Type B pancreatic cell (in vitro differentiated cells): Measurements from ENCODE around the gene COQ2. TPM values are rescaled to one million over a fixed set of nuclear protein-coding genes. Genes with fewer than 3 reads are reported as not detected.
"Not testable (repeated sequence)": the region's sequence is repeated elsewhere in the genome, so short reads cannot be mapped to it uniquely, and the experiment has no call there.

Source experiments
- DNase-seq: peaks from one replicate; pipeline ENCODE4 v3.0.0; 2021; ENCODE audit warnings: mixed read lengths; ENCODE audit not compliant: unreplicated experiment; ENCODE audit errors: extremely low spot score
- H3K27ac Mint-ChIP-seq: 2 replicates; pipeline ENCODE4 v1.8.0; 2021; ENCODE audit warnings: mild to moderate bottlenecking, mixed read lengths
- H3K27me3 Mint-ChIP-seq: 2 replicates; pipeline ENCODE4 v1.8.0; 2021; ENCODE audit warnings: mixed read lengths
- H3K36me3 Mint-ChIP-seq: 2 replicates; pipeline ENCODE4 v1.8.0; 2021; ENCODE audit warnings: mixed read lengths
- H3K4me1 Mint-ChIP-seq: one replicate; pipeline ENCODE4 v1.8.0; 2021; ENCODE audit warnings: mixed read lengths; ENCODE audit not compliant: unreplicated experiment
- H3K4me3 Mint-ChIP-seq: 2 replicates; pipeline ENCODE4 v1.8.0; 2021; ENCODE audit warnings: mild to moderate bottlenecking, mixed read lengths
- H3K9me3 Mint-ChIP-seq: 2 replicates; pipeline ENCODE4 v1.8.0; 2021; ENCODE audit warnings: mixed read lengths
- CTCF ChIP-seq: fragments of 200-600 bp; sonication (generic); conservative IDR thresholded peaks from 2 replicates; pipeline ENCODE4 v1.5.0; 2021; ENCODE audit warnings: antibody characterized with exemption, mild to moderate bottlenecking
- total RNA-seq: library from RNA; stranded (reverse); gene quantifications from 2 replicates; pipeline ENCODE4 v1.2.1, GENCODE V29; 2021; ENCODE audit warnings: low replicate concordance

Gene COQ2
- total RNA-seq, 1 donor from 2014 or later, result 16.5 TPM

GRCh38 chr4:83281307-83281706, 3.3 kb downstream of the COQ2 start:
- Mint-ChIP-seq H3K9me3 (no peaks in the 10 kb centered on the region), H3K4me3 (no peak overlapping the region), H3K27me3 (no peaks in the 10 kb centered on the region), H3K36me3 (peaks cover 4% of the 10 kb centered on the region), H3K27ac (no peak overlapping the region), H3K4me1 (peaks cover 28% of the 10 kb centered on the region)
- TF ChIP-seq CTCF, result no peak
- no peak for DNase-seq

- Mint-ChIP-seq H3K27me3 (no peaks in the 10 kb centered on the region), H3K4me3 (no peak overlapping the region)
Measured at GRCh38 chr4:83276299-83277040, 8.1 kb downstream of the COQ2 start.

GRCh38 chr4:83273926-83274325, 10.7 kb downstream of the COQ2 start:
- not testable (repeated sequence) for DNase-seq, H3K9me3 Mint-ChIP-seq, H3K27me3 Mint-ChIP-seq, H3K4me1 Mint-ChIP-seq, H3K4me3 Mint-ChIP-seq, H3K27ac Mint-ChIP-seq
- peaks cover 18% of the 10 kb centered on the region for H3K36me3 Mint-ChIP-seq

More at GRCh38 chr4:83276299-83277040, 8.1 kb downstream of the COQ2 start:
- H3K27ac Mint-ChIP-seq, result no peak overlapping the region
- H3K36me3 Mint-ChIP-seq, result peaks cover 18% of the 10 kb centered on the region
- DNase-seq, result no peak
- H3K4me1 Mint-ChIP-seq, result peaks cover 10% of the 10 kb centered on the region
- no peaks in the 10 kb centered on the region for H3K9me3 Mint-ChIP-seq
- no peak for TF ChIP-seq CTCF

- Mint-ChIP-seq H3K27ac (no peak overlapping the region), H3K9me3 (no peaks in the 10 kb centered on the region), H3K4me3 (no peak overlapping the region), H3K4me1 (peaks cover 4% of the 10 kb centered on the region), H3K36me3 (peaks cover 18% of the 10 kb centered on the region), H3K27me3 (no peaks in the 10 kb centered on the region)
- TF ChIP-seq CTCF, result no peak
- no peak for DNase-seq
Measured at GRCh38 chr4:83272900-83273299, 11.7 kb downstream of the COQ2 start.

GRCh38 chr4:83269256-83269655, 15.3 kb downstream of the COQ2 start:
- H3K9me3 Mint-ChIP-seq, result no peaks in the 10 kb centered on the region
- no peak overlapping the region for H3K4me3 Mint-ChIP-seq
- no peak overlapping the region for H3K27ac Mint-ChIP-seq
- H3K4me1 Mint-ChIP-seq, result no peaks in the 10 kb centered on the region
- no peak for TF ChIP-seq CTCF
- peaks cover 7% of the 10 kb centered on the region for H3K36me3 Mint-ChIP-seq
- no peak for DNase-seq
- no peaks in the 10 kb centered on the region for H3K27me3 Mint-ChIP-seq

- H3K9me3 Mint-ChIP-seq, result no peaks in the 10 kb centered on the region
- H3K27me3 Mint-ChIP-seq, result no peaks in the 10 kb centered on the region
- peak overlapping the region; percentile 14 for H3K27ac Mint-ChIP-seq
- no peaks in the 10 kb centered on the region for H3K4me1 Mint-ChIP-seq
- no peak overlapping the region for H3K4me3 Mint-ChIP-seq
- H3K36me3 Mint-ChIP-seq, result peaks cover 7% of the 10 kb centered on the region
- TF ChIP-seq CTCF, result no peak
- no peak for DNase-seq
Measured at GRCh38 chr4:83268491-83268890, 16.1 kb downstream of the COQ2 start.
